Putamen (tissue), 1 donor: Measurements from ENCODE around the gene MROH9.
"Not testable (repeated sequence)": the region's sequence is repeated elsewhere in the genome, so short reads cannot be mapped to it uniquely, and the experiment has no call there.

Experiments
- DNase-seq: peaks from one replicate; pipeline ENCODE4 v3.0.0-alpha.2; 2016; ENCODE audit warnings: low spot score

The MROH9 gene, protein sequence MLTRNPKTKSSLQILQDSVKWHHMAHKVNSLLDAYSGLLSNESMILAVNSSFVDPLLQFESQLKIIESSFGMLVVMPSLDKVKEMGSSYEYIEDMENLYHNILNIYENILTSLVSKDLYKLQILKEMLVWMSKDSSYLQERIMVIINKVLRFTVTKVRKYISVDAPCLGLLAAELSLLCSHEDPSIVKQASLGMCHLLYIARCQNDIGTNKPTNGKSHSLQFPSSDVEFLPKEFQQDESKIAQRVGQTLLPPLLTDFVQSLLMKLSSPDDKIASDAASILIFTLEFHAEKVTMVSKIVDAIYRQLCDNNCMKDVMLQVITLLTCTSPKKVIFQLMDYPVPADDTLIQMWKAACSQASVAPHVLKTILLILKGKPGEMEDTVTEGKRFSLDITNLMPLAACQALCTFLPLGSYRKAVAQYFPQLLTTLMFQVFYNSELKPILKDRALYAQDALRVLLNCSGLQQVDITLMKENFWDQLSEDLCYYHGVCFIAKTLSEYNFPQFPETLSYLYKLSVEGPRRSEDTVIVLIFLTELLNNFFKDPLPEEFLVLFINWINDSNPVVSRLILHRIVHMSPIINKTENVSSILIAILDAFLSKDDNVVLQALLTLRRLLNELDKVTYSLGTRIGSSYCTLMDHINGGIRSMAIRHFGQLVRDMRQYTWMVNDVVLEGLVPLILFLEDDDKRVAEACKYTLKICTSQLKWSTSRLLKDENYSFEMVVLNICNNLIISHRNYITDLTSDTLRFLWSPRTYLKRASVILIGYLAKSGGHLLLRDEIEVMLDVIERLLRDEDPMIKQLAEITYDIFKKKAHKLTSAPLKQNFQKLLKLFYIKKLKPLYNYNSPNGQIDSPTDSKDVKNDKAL

GRCh38 chr1:170935231-170935630, at the start of gene MROH9:
Gene MROH9, plus strand, starts transcription at chr1:170935534. Its CDS starts 10,023 bp downstream, at chr1:170945557.
- no peak for DNase-seq

GRCh38 chr1:170885551-170885950, 49.8 kb upstream of the MROH9 start:
- no peak for DNase-seq

GRCh38 chr1:170886460-170886859, 48.9 kb upstream of the MROH9 start:
- DNase-seq, result no peak

DNA sequence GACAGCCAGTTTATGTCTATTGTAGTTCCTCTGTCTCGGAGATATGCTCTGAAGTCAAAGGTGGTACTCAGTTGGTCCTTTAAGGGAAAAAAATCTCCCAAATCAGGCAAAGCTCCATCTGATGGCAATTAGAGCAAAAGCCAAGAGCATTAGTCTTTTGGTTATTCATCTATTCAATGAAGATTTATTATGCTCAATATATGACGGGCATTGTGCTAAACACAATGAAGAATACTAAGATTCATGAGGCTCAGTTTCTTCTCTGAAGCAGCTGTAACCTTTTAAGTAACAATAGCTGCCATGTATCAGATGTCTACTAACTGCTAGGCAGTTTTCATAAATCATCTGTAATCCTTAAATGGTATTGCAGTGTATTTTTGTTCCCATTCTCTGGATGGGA, 47.6 kb upstream of the MROH9 start:
- no peak for DNase-seq

GRCh38 chr1:170891872-170892271, 43.5 kb upstream of the MROH9 start:
- DNase-seq, result no peak

- no peak for DNase-seq
These were observed 41.6 kb upstream of the MROH9 start for GRCh38 chr1:170893655-170894297.

DNA sequence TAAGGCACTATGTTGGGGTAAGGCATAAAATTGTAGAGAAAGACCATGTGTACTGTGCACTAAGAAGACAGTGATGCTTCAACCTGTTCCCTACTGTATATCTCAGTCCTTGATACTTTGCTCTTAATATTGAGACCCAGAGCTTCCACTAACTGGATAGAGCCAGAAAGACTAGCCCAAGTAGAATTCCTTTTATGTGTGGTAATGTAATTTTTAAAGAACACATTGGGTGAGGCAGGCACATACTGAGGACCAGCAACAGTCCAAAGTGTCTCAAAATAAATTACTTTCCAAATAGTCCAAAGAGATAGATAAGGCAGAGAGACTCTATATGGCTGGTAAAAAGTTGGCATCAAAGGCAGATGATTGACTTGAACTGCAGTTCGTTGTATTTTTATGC, 31.4 kb upstream of the MROH9 start:
- no peak for DNase-seq

- DNase-seq, result no peak
These were observed 26.4 kb upstream of the MROH9 start for GRCh38 chr1:170908942-170909341.

DNA sequence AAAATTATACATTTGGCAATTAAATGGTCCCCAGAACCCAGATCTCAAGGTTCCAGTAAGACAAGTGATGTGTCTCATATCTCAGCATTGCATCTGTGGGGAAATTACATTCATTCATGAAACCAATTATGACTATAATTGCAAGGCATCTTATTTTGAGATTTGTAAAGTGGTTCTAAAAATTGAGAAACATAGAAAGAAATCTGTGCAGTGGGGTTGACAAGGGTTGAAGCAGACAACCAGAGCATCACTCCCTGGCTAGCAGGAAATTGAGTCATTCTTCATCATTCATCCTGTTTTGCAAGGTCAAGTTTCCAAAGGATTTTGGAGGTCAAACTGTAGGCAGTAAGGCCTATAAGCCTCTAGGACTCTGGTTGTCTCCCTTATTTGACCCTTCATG, 25.1 kb upstream of the MROH9 start:
- DNase-seq, result no peak

- DNase-seq, result no peak
These were observed 18.0 kb upstream of the MROH9 start for GRCh38 chr1:170917373-170917772.

- DNase-seq, result not testable (repeated sequence)
These were observed 10.7 kb upstream of the MROH9 start for GRCh38 chr1:170924656-170925055.

DNA sequence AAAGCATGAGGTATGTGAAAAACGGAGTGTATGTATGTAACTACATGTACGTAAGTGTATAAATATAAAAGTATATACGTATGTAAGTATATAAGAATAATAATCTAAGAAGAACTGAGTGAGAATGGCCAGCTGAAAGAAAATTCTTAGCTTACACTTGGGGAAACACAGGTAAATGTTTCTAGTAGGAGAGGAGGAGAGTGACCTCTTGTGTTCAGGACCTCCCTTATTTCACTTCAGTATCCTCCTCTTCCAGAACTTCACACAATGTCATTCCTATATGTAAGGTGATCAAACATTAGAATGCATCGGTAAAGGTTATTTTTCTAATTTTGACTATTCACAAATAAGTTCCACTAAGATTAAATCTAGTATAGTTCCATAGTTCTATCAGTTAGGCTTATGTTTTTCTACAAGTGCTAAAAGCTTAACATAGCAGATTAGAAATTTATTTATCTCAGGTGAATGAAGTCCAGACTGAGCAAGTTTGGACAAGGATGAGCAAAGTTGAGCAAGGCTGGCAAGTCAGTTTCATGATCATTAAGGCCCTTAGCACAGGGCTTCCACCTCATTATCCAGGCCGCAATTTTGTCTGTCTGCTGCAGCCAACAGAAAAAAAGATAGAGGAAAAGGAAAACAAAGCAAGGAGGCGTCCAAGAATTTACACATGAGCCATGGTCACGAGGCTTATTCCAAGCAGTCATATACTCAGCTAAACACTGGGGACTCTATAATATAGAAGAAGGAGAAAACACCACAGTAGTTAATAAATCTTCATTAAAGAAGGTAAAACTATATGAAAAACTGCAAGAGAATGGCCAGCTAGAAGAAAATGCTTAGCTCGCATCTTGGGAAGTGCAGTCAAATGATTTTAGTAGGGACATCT, 7.1 kb upstream of the MROH9 start:
- no peak for DNase-seq

DNA sequence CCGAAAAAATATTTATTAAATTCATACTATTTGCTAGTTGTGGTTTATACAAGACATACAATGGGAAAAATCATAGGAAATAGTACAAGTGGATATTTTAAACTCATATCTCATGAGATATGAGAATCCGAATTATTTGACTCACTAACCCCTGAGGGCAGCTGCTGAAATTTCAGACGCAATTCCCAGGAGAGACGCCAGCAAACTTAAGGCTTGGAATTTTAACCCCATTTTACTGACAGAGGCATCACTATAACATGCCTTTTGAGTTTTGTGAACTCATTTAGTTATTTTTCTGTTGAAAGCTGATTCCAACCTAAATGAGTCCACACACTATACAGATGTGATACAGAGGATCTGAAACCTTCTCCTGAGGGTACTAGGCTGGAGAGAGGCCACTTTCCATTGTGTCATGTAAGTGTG, 5.9 kb upstream of the MROH9 start:
- DNase-seq, result no peak

DNA sequence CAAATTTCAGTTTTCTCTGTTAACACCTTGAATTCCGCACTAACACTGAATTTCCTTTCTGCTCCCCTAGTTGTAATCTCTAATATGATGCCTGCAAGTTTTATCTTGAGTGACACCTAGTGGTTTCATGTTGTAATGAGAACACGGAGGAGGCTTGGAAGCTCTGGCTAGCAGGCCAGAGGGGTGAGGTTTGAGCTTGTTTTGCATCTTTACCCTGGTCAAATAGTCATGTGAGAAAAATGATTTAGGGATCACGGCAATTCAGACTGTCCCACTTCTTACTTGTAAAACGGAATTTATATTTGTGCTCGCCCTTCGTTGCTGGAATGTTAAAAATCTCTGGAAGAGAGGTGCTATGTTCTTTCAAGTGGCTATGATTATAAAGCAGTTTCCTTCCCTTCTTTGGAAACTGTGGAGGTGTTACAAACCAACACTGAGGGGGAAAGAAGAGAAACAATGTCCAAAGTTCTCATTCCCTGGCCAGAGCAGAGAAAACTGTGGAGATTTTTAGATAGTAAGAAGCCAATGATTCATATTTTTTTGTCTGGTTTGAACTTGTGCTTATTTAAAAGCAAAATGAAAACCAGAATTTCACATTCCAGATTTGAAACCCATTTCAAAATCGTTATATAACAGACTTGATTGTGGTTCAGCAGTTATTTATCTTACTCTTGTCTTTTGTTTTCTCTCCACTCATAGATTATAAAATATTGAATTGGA, 5.3 kb upstream of the MROH9 start:
- peak; percentile 34 for DNase-seq

DNA sequence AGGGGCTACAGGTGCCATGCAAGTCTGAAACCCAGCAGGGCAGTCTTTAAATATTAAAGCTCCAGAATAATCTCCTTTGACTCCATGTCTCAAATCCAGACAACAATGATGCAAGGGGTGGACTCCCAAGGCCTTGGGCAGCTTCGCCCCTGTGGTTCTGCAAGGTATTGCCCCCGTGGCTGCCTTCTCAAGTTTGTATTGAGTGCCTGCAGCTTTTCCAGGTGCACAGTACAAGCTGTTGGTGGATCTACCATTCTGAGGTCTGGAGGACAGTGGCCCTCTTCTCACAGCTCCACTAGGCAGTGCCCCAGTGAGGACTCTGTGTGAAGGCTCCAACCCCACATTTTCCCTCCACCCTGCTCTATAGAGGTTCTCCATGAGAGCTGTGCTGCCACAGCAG, 3.7 kb upstream of the MROH9 start:
- no peak for DNase-seq

GRCh38 chr1:170932236-170932635, 3.1 kb upstream of the MROH9 start:
- no peak for DNase-seq

GRCh38 chr1:170938281-170938680, 2.9 kb downstream of the MROH9 start:
- DNase-seq, result no peak

- DNase-seq, result no peak
These were observed 4.1 kb downstream of the MROH9 start for GRCh38 chr1:170939476-170939875.

- not testable (repeated sequence) for DNase-seq
These were observed 16.4 kb downstream of the MROH9 start for GRCh38 chr1:170951744-170952143.

- DNase-seq, result no peak
These were observed 24.1 kb downstream of the MROH9 start for GRCh38 chr1:170959385-170959784.

DNA sequence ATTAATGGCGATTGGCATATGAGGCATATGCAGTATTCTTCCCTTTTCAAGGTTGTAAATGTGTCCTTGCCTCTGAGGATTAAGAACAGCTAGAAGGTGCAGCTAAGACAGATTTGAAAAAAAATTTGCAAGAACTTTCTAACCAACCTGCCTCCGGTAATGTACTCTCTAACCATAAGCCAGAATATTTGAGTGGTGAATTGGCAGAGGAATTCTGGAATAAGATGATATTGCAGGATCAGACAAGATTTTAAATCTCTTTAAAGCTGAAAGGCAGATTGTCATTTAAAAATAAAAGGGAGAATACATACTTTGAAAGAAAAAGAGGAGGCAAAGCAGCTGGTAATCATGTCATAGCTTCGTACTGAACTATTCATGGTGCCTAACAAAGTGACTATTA, 29.2 kb downstream of the MROH9 start:
- no peak for DNase-seq
